Upper lobe of left lung (tissue), 6 donors: ENCODE results near the gene CDHR3. TPM values are rescaled to one million over a fixed set of nuclear protein-coding genes. Genes with fewer than 3 reads are reported as not detected.

Experiments used
- ATAC-seq, 2 donors: fragments of 200-7000 bp; cut with Tn5 transposase; one replicate each; pipeline ENCODE4 v1.9.1; 2022; ENCODE audit warnings: mild to moderate bottlenecking in 2 of 2, moderate library complexity in 2 of 2; ENCODE audit not compliant: low FRiP score in 2 of 2
- DNase-seq, 2 donors: peaks; one replicate each; pipeline ENCODE4 v3.0.0-alpha.2; 2019 to 2020
- H3K27ac ChIP-seq, 4 donors: fragments of 200-600 bp; sonication (generic); one replicate each; pipeline ENCODE4 v1.5.1; 2016 to 2019
- H3K27me3 ChIP-seq, 4 donors: fragments of 200-600 bp; sonication (generic); one replicate each; pipeline ENCODE4 v1.5.1; 2017 to 2019
- H3K36me3 ChIP-seq, 4 donors: fragments of 200-600 bp; sonication (generic); one replicate each; pipeline ENCODE4 v1.5.1; 2016 to 2019
- H3K4me1 ChIP-seq, 4 donors: fragments of 200-600 bp; sonication (generic); one replicate each; pipeline ENCODE4 v1.5.1; 2018 to 2019
- H3K4me3 ChIP-seq, 4 donors: fragments of 200-600 bp; sonication (generic); one replicate each; pipeline ENCODE4 v1.5.1; 2017 to 2019; ENCODE audit warnings: mild to moderate bottlenecking in 2 of 4, moderate library complexity in 1 of 4
- H3K9me3 ChIP-seq, 4 donors: fragments of 200-600 bp; sonication (generic); one replicate each; pipeline ENCODE4 v1.5.1; 2018 to 2019
- CTCF ChIP-seq, 6 experiments: fragments of 450-650 bp in 4 of 6; fragments of 200-600 bp in 2 of 6; sonication (generic) in 2 of 6; IDR thresholded peaks; one replicate each; pipeline ENCODE4 v1.5.1; 2016 to 2019; ENCODE audit warnings: antibody characterized with exemption in 6 of 6
- EP300 ChIP-seq, 4 donors: sonication (generic); formaldehyde crosslinking; IDR thresholded peaks; one replicate each; pipeline ENCODE4 v1.5.1; 2017; ENCODE audit warnings: antibody characterized with exemption in 4 of 4, control low read depth in 2 of 4
- POLR2A ChIP-seq, 4 donors: fragments of 450-650 bp; IDR thresholded peaks; one replicate each; pipeline ENCODE4 v1.5.1; 2016 to 2017; ENCODE audit warnings: antibody characterized with exemption in 4 of 4, mild to moderate bottlenecking in 2 of 4
- POLR2AphosphoS5 ChIP-seq, 2 donors: sonication (generic); formaldehyde crosslinking; IDR thresholded peaks; one replicate each; pipeline ENCODE4 v1.5.1; 2017; ENCODE audit warnings: antibody characterized with exemption in 2 of 2
- WGBS, 2 donors: methylation state at CpG; one replicate each; pipeline ENCODE4 v1.1.5; 2017 to 2018; 5-methylcytosine and 5-hydroxymethylcytosine counted together
- total RNA-seq, 6 donors: library from RNA; depleted of rRNA in 4 of 6; stranded (reverse); fragments of >200 nt in 4 of 6; gene quantifications; one replicate each; pipeline versions ENCODE4 v1.1.0 to v1.2.1, GENCODE V29; 2016 to 2021
- donor health status: DM: no; HTN: no; CAD: no; lungs with moderate emphysema.
- donor health status: DM: no; HTN: yes; CAD: no; lungs with severe emphysema.

The CDHR3 gene
- total RNA-seq, 6 donors from 2014 or later, result 2.6 to 148 (median 32.8) TPM

GRCh38 chr7:106064771-106065574 is 101.9 kb downstream of the CDHR3 start:
- peak; percentile 78 to 84 for ATAC-seq
- no peaks in the 10 kb centered on the region for H3K36me3 ChIP-seq
- TF ChIP-seq POLR2AphosphoS5 (IDR thresholded peaks at IDR 0.05) (peak in 1 of 2 donors; percentile 33), EP300 (IDR thresholded peaks at IDR 0.05) (no peak)
- WGBS, 2 donors, result 47 to 49% methylated on average over 10 to 14 of the region's 14 CpGs
- DNase-seq, result peak in 1 of 2 donors; percentile 74
- peaks cover 19 to 21% (median 20%) of the 10 kb centered on the region in 4 donors for H3K4me1 ChIP-seq
- H3K27ac ChIP-seq, result peak overlapping the region; percentile 54 to 63 (median 60)
- peak overlapping the region in 3 of 4 donors; percentile 9 to 36 (median 25) for H3K4me3 ChIP-seq
- H3K27me3 ChIP-seq, result no peaks in the 10 kb centered on the region
- no peaks in the 10 kb centered on the region for H3K9me3 ChIP-seq

- 45 to 52% methylated on average over 25 to 26 of the region's 26 CpGs for WGBS, 2 donors
- Histone ChIP-seq H3K4me1 (peaks cover 26 to 28% (median 27%) of the 10 kb centered on the region in 4 donors), H3K9me3 (no peaks in the 10 kb centered on the region), H3K36me3 (no peaks in the 10 kb centered on the region), H3K4me3 (peak overlapping the region in 3 of 4 donors; percentile 9 to 36 (median 25)), H3K27ac (peak overlapping the region; percentile 38 to 63 (median 58)), H3K27me3 (no peaks in the 10 kb centered on the region)
- DNase-seq (peak in 1 of 2 donors; percentile 71), ATAC-seq (peak in 1 of 2 donors; percentile 43)
- TF ChIP-seq CTCF (IDR thresholded peaks at IDR 0.05), result no peak
- no peak for TF ChIP-seq POLR2AphosphoS5 (IDR thresholded peaks at IDR 0.05)
- TF ChIP-seq EP300 (IDR thresholded peaks at IDR 0.05), result no peak
- TF ChIP-seq POLR2A (IDR thresholded peaks at IDR 0.05), result no peak
Measured at GRCh38 chr7:106065575-106066500, 102.8 kb downstream of the CDHR3 start.

- no peaks in the 10 kb centered on the region for H3K27me3 ChIP-seq
- no peak overlapping the region for H3K4me3 ChIP-seq
- TF ChIP-seq EP300 (IDR thresholded peaks at IDR 0.05) (no peak), POLR2AphosphoS5 (IDR thresholded peaks at IDR 0.05) (no peak), POLR2A (IDR thresholded peaks at IDR 0.05) (no peak), CTCF (IDR thresholded peaks at IDR 0.05) (no peak)
- H3K9me3 ChIP-seq, result no peaks in the 10 kb centered on the region
- 77 to 90% methylated on average over 3 of the region's 3 CpGs for WGBS, 2 donors
- H3K36me3 ChIP-seq, result no peaks in the 10 kb centered on the region
- DNase-seq, result no peak
- ATAC-seq, result no peak
- H3K4me1 ChIP-seq, result peaks cover 43 to 47% (median 46%) of the 10 kb centered on the region in 4 donors
- no peak overlapping the region for H3K27ac ChIP-seq
Measured at GRCh38 chr7:106067678-106068077, 104.6 kb downstream of the CDHR3 start.

- ATAC-seq, result no peak
- no peaks in the 10 kb centered on the region for H3K9me3 ChIP-seq
- H3K4me3 ChIP-seq, result no peak overlapping the region
- TF ChIP-seq CTCF (IDR thresholded peaks at IDR 0.05) (no peak), POLR2AphosphoS5 (IDR thresholded peaks at IDR 0.05) (no peak), EP300 (IDR thresholded peaks at IDR 0.05) (no peak), POLR2A (IDR thresholded peaks at IDR 0.05) (no peak)
- H3K36me3 ChIP-seq, result no peaks in the 10 kb centered on the region
- H3K27ac ChIP-seq, result no peak overlapping the region
- 84 to 91% methylated on average over 4 of the region's 4 CpGs for WGBS, 2 donors
- H3K4me1 ChIP-seq, result peaks cover 50 to 54% (median 53%) of the 10 kb centered on the region in 4 donors
- DNase-seq, result no peak
- no peaks in the 10 kb centered on the region for H3K27me3 ChIP-seq
Measured at GRCh38 chr7:106068538-106068961, 105.5 kb downstream of the CDHR3 start.

- ATAC-seq (no peak), DNase-seq (no peak)
- Histone ChIP-seq H3K27ac (no peak overlapping the region), H3K4me1 (peaks cover 49 to 58% (median 53%) of the 10 kb centered on the region in 4 donors), H3K9me3 (no peaks in the 10 kb centered on the region), H3K27me3 (no peaks in the 10 kb centered on the region), H3K4me3 (no peak overlapping the region), H3K36me3 (no peaks in the 10 kb centered on the region)
- WGBS, 2 donors, result 74 to 84% methylated on average over 3 of the region's 3 CpGs
- TF ChIP-seq EP300 (IDR thresholded peaks at IDR 0.05), result no peak
- TF ChIP-seq POLR2AphosphoS5 (IDR thresholded peaks at IDR 0.05), result no peak
- TF ChIP-seq CTCF (IDR thresholded peaks at IDR 0.05), result no peak
- TF ChIP-seq POLR2A (IDR thresholded peaks at IDR 0.05), result no peak
Measured at GRCh38 chr7:106068986-106069385, 105.9 kb downstream of the CDHR3 start.
